Activated CD8-positive, alpha-beta memory T cell treated with anti-CD3 and anti-CD28 coated beads, Interleukin-2, amount 50 U/mL, for 24 hours (primary cell): Measurements from ENCODE around the gene FAM3B.
"Not testable (repeated sequence)": the region's sequence is repeated elsewhere in the genome, so short reads cannot be mapped to it uniquely, and the experiment has no call there.

Experiments
- DNase-seq: peaks from one replicate; pipeline ENCODE4 v3.0.0-alpha.2; 2020; ENCODE audit errors: extremely low read depth

Gene FAM3B

DNA sequence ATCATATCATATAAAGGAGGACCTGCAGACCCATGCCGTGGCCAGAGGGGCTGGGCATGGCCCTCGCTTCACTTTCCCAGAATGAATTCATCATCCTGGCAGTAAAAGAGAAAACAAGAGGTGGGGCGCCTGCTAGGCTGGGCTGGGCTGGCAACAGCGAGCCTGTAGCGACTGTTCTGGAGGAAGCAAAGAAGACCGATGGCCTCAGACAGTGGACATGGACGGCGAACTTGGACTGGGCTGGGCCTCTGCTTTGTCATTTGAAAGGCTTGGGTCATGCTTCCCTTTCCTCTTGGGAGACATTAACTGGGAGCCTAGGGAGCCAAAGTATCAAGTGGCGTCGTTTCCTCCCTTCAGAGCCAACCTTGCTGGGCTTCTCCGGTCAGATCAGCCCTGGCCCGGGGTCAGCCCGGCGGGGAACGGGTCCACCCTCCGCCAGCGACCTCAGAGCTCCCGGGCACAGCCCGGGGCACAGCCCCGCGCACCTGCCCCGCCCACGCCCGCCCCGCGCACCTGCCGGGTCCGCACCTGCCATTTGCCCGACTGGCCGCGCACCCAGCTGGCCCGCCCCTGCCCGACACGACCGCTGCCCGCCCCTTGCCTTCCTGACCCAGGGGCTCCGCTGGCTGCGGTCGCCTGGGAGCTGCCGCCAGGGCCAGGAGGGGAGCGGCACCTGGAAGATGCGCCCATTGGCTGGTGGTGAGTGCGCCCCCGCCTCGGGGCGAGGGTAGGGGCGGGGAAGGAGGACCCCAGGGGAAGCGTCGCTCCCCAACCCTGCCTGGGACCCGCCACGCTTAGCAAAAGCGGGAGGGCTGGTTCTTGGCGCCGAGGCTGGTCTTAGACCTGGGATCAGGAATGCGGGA is at the start of gene FAM3B:
FAM3B (plus strand) TSS at position 602 of the 863 bp plus-strand sequence; CDS start at position 681, 79 bp downstream.
- DNase-seq, result no peak

GRCh38 chr21:41267346-41267745 is 49.3 kb upstream of the FAM3B start:
- DNase-seq, result no peak

DNA sequence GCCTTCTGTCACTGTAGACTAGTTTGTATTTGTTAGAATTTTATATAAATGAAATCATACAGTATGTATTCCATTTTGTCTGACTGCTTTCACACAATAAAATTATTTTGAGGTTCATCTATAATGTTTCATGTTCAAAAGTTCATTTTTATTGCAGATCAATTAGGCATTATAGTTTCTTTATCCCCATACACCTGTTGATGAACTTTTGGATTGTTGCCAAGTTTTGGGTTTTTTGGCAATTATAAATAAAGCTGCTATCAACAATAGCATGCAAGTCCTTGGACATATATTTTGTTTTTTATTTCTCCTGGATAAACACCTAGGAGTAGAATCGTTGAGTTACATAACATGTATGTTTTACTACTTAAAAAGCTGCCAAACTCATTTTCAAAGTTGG is 47.1 kb upstream of the FAM3B start:
- DNase-seq, result no peak

- DNase-seq, result no peak
These were observed 39.4 kb upstream of the FAM3B start for GRCh38 chr21:41277196-41277595.

- no peak for DNase-seq
These were observed 38.8 kb upstream of the FAM3B start for GRCh38 chr21:41277846-41278245.

DNA sequence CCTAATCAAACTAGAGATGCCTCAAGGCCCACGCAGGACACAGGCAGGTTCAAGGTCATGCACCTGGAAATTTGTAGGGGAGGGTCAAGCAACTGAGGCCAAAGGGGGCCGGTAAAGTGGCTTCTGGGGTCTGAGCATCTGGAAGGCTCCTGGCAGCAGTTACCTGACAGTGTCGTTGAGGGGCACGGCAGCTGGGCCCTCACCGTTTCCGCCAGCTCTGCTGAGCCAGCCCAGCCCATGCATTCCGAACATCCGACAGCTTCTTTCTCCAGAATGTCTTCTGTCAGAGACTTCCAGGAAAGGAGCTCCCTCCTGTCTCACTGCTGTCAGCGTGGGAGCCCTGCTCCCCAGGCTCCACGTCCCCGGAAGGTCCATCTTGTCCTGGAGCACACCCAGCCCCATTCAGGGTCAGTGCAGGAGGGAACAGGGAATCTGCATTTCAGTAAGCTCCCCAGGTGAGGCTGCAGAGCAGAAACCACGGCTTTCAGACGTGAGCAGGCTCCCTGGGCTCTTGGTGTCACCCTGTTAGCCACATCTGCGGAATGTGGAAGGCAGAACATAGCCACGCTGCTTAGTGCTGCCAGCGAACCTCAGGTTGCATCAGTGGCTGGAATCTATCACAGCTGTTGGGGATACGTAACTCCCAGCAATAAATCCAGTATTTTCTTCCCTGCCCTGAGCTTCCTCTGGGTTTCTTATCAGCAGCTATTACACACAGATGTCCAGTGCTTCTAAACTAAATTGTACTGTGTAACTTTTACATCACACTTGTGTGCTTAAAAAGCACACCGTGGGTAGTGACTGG is 36.3 kb upstream of the FAM3B start:
- no peak for DNase-seq

- no peak for DNase-seq
These were observed 34.2 kb upstream of the FAM3B start for GRCh38 chr21:41282412-41282811.

- DNase-seq, result peak; percentile 20
These were observed 33.3 kb upstream of the FAM3B start for GRCh38 chr21:41283211-41283818.

DNA sequence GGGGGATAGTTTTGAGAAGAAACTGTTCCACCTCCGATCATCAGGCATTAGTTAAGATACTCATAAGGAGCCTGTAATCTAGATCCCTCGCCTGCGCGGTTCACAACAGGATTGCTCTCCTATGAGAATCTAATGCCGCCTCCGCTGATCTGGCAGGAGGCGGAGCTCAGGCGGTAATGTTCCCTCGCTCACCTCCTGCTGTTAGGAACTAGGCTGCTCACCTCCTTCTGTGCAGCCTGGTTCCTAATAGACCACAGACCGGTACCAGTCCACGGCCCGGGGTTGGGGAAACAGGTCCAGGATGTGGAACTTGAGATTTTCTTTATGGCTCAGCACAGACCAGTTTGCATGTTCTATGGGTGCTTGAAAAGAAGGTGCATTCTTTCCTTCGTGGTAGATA is 27.2 kb upstream of the FAM3B start:
- DNase-seq, result no peak

GRCh38 chr21:41290106-41290799 is 26.3 kb upstream of the FAM3B start:
- DNase-seq, result no peak

DNA sequence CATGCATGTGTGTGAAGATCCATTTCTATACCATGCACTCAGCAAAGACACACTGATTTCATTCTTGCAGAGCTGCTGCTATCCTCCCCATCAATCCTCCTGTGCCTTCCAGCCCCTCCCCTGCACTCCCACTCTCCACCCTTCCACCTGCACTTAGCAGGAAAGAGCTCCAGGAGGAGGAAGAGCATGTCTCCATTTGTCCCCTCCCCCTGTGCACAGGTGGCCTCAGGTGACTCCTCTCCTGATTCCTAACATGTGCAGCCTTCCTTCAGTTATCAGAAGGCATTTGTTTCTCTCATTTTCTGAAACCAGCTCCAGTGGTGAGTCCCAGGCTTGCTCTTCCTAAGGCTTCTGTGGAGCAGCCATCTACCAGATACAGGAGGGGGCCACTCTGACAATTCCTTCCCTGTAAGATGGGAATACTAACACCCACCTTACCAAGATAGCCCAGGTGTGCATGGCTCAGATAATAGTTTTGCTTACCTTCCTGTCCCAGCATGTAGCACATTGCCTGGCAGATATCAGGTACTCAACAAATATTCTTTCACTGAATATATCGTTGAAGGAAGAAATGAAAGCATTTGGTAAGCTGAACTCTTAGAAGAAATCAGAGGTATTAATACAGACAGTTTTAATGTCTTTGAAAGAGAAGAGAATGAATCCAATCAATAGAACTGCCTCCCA is 21.9 kb upstream of the FAM3B start:
- DNase-seq, result no peak

DNA sequence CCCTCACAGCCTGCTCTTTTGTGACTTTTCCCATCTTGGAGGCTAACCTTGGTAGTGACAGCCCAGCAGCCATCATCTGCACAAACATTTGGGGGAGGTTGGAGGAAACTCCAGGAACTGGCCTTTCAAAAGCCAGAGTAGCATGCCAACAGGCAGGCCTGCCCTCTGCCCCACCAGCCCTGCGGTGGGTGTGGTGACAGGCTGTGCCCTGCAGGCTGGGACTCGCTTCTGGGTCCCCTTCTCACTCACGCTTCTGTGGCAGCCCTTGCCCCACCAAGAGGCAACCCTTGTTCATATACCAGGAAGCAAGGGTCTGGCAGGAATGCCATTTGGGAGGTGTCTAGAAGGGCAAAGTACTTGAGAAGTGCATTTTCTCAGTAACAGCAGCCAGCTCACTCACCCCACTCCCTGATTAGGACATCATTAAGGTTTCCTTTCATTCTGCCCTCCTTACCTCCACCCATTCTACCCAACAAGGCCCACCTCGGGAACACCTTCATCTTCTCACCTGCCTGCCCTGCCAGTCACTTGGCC is 20.8 kb upstream of the FAM3B start:
- no peak for DNase-seq

DNA sequence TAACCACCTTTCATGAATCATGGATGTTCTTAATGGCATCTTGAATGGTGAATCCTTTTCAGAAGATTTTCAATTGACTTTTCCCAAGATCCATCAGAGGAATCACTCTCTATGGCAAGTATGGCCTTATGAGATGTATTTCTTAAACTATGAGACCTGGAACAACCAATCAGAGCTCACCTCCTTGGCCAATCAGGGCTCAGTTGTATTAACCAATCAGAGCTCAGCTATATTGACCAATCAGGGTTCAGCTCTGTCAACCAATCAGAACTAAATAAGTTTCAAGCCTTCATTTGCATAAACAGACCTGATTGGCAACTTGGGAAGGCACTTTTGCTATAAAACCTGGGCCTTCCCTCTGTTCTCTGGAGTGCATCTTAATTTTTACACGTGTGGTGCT is 13.6 kb upstream of the FAM3B start:
- no peak for DNase-seq

DNA sequence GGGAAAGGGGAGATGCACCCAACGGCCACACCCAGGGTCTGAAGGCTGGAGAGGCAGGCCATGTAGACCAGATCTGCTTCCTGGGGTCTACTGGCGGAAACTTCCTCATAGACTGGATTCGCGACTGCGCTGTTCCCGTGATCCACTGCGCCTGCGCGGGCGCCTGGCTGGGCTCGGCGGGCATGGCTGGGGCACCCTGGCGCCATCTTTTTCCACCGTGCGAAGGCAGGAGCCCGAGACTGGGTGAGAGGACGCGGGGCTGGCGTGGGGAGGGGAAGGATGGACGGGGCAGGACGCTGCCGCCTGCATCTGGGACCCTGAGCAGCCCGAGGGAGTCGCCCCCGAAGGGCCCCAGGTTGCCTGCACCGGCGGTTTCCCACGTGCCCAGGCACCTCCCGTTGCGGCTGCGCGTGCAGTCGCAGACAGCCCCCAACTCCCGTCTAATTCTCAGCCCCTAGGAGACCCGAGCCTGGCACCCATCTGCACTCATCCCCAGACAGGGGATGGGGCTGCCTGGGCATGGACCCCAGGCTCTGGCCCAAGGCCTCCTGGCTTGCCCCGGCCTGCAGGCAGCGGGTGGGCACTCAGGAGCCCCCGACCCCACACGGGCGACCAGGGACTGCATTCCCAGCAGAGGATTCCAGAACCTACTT is 12.4 kb upstream of the FAM3B start:
- DNase-seq, result no peak

- no peak for DNase-seq
These were observed 9.4 kb upstream of the FAM3B start for GRCh38 chr21:41307219-41307618.

GRCh38 chr21:41313285-41314164 is 3.1 kb upstream of the FAM3B start:
- not testable (repeated sequence) for DNase-seq

- DNase-seq, result no peak
These were observed 875 bp upstream of the FAM3B start for GRCh38 chr21:41315726-41316125.

DNA sequence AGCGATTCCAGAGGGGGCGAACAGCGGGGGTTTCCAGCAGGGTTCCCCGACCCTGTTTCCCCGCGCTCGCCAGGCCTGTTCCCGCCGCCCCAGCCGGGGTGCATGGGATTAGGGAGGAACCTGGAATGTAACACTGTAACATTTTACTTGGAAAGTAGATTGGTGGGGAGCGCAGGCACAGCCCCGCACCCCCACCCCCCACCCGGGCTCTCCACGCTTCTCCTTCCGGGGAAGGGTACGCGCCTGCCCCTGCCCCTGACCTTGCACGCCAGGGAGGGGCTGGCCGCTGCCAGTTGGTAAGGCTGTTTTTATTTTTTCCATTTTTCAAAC is 427 bp downstream of the FAM3B start:
- DNase-seq, result no peak

DNA sequence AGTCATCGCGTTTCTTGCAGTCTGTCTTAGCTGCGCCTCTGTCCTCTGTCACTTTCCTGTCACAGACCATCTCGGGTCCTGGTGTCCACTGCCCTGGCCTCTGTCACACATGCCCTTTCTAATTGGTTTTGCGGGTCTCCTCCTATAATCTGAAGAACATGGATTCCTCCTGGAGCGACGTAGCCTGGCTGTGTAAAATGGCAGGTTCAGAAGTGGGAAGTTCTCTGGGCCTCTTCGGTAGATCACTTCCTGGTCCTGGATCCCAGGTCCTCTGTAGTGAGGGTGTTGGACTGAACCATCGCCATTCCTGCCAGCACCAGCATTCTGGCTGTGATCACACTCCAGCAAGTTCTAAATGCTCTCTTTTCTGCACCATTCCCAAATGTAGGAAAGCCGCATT is 857 bp downstream of the FAM3B start:
- DNase-seq, result no peak

DNA sequence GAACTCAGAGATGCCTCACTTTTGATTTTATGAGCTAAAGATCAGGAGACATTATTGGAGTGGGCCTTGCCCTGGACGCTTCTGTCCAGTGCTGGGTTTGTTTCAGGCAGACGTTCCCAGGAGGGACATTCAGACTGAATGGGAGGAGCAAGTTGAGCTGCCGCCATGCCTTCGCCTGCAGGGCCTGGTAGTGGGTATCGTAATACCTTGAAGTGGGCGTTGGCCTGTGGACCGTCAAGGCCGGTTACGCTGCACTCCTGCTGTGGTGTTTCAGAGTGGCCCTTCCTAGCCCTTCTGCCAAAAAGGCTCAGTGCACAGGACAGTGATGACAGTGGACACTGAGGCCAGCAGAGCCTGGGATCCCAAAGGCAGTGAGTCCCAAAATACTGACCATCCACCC is 1.6 kb downstream of the FAM3B start:
- no peak for DNase-seq
